GM18951 (cell line): ENCODE data around the gene FARP1.

Source experiments
- POLR2A ChIP-seq: IDR thresholded peaks from 4 replicates; pipeline ENCODE4 v1.6.1; 2011; ENCODE audit warnings: mild to moderate bottlenecking; ENCODE audit not compliant: insufficient read length, insufficient read depth; ENCODE audit errors: extremely low read depth
- in situ Hi-C: fragments of 300-500 bp; cut with MboI; formaldehyde crosslinking; loops from one replicate; pipeline ENCODE4 v1.12.0; 2022; ENCODE audit warnings: low sequenced_read_pairs, mixed read lengths, inconsistent platforms; ENCODE audit not compliant: unreplicated experiment

Gene FARP1

GRCh38 chr13:98278068-98278724 lies 135.3 kb downstream of the FARP1 start:
- TF ChIP-seq POLR2A = no peak
- in situ Hi-C loops = no loop called here

- no peak for TF ChIP-seq POLR2A
- in situ Hi-C loops = no loop called here
Measured at GRCh38 chr13:98279473-98280175, 136.7 kb downstream of the FARP1 start.

- TF ChIP-seq POLR2A = no peak
- in situ Hi-C loops = no loop called here
Measured at GRCh38 chr13:98280176-98280510, 137.2 kb downstream of the FARP1 start.

- TF ChIP-seq POLR2A = no peak
- in situ Hi-C loops = no loop called here
Measured at GRCh38 chr13:98284679-98285078, 141.8 kb downstream of the FARP1 start.

GRCh38 chr13:98285317-98285716 lies 142.4 kb downstream of the FARP1 start:
- in situ Hi-C loops = no loop called here
- TF ChIP-seq POLR2A = no peak

- in situ Hi-C loops = no loop called here
- TF ChIP-seq POLR2A = no peak
Measured at GRCh38 chr13:98285852-98286594, 143.1 kb downstream of the FARP1 start.

- no peak for TF ChIP-seq POLR2A
- in situ Hi-C loops = no loop called here
Measured at GRCh38 chr13:98286799-98287198, 143.9 kb downstream of the FARP1 start.

GRCh38 chr13:98288211-98288610 lies 145.3 kb downstream of the FARP1 start:
- no peak for TF ChIP-seq POLR2A
- in situ Hi-C loops = no loop called here

GRCh38 chr13:98289339-98289945 lies 146.5 kb downstream of the FARP1 start:
- in situ Hi-C loops = no loop called here
- no peak for TF ChIP-seq POLR2A

- in situ Hi-C loops = no loop called here
- TF ChIP-seq POLR2A = no peak
Measured at GRCh38 chr13:98290261-98290660, 147.4 kb downstream of the FARP1 start.

GRCh38 chr13:98291658-98292057 lies 148.8 kb downstream of the FARP1 start:
- in situ Hi-C loops = no loop called here
- TF ChIP-seq POLR2A = no peak

- in situ Hi-C loops = no loop called here
- no peak for TF ChIP-seq POLR2A
Measured at GRCh38 chr13:98293103-98293502, 150.2 kb downstream of the FARP1 start.

- in situ Hi-C loops = no loop called here
- no peak for TF ChIP-seq POLR2A
Measured at GRCh38 chr13:98293570-98294142, 150.8 kb downstream of the FARP1 start.

- in situ Hi-C loops = no loop called here
Measured at GRCh38 chr13:98295371-98295770, 152.5 kb downstream of the FARP1 start.

More at GRCh38 chr13:98295371-98295770, 152.5 kb downstream of the FARP1 start:
- TF ChIP-seq POLR2A = no peak
